GM18507 (cell line): ENCODE results near the gene GRID1.
"Not testable (repeated sequence)": the region's sequence is repeated elsewhere in the genome, so short reads cannot be mapped to it uniquely, and the experiment has no call there.

ENCODE experiments used
- DNase-seq: peaks from one replicate; pipeline ENCODE4 v3.0.0; 2011; ENCODE audit warnings: low read depth; ENCODE audit not compliant: insufficient read length; ENCODE audit errors: extremely low spot score
- FAIRE-seq: peaks from 2 replicates; lab custom pipeline; 2011; peaks lifted over from hg19 to GRCh38; lab: Jason Lieb, UNC

GRID1 gene

GRCh38 chr10:85735997-85736396, 630.6 kb downstream of the GRID1 start:
- FAIRE-seq: no peak
- no peak for DNase-seq

- DNase-seq (no peak), FAIRE-seq (no peak)
Observed at GRCh38 chr10:85734791-85735190, 631.8 kb downstream of the GRID1 start.

DNA sequence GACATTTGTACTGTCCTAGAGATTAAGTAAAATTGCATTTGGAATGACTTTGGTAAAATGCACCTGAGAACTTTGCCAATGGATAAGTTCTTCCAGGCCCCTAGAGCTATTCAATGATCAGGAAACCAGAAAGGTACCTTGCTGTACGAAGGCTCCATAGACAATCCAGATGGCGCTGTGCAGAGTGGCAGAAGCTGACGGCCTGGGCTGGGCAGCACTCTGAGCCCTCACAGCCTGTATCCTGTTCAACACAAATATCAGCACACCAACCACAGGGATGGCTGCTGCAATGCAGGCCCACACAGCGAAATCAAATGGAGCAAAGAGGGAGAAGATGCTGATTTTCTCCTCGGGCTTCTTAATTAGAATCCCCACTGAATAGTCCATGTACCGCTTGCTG, 642.4 kb downstream of the GRID1 start:
- DNase-seq: no peak
- FAIRE-seq: no peak

DNA sequence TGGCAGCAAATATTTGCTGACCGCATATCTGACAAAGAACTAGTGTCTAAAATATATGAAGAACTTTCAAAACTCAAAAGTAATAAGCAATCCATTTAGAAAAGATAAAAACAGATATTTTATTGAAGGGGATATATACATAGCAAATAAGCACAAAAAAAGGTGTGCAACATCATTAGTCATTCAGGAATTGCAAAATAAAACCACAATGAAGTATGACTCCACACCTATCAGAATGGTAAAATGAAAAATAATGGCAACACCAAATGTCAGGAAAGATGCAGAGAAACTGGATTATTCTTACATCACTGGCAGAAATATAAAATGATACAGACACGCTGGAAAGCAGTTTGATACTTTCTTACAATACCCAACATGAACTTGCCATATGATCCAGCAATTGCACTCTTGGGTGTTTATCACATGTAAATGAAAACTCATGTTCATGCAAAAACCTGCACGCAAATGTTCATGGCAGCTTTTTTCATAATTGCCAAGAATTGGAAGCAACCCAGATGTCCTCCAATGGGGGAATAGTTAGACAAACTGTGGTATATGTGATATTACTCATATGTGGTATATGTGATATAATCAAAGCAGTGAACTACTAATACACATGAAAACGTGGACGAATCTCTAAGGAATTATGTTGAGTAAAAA, 645.5 kb downstream of the GRID1 start:
- DNase-seq (no peak), FAIRE-seq (no peak)

- DNase-seq (no peak), FAIRE-seq (no peak)
Observed at GRCh38 chr10:85719408-85719807, 647.2 kb downstream of the GRID1 start.

DNA sequence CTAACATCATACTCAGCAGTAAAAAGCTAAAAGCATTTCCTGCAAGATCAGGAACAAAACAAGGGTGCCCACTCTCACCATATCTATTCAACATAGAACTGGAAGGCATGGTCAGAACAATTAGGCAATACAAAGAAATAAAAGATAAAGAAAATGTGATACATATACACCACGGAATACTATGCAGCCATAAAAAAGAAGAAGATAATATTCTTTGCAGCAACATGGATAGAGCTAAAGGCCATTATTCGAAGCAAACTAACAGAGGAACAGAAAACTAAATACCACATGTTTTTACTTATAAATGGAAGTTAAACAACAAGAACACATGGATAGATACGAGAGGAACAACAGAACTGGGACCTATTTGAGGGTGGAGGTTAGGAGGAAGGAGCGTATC, 652.7 kb downstream of the GRID1 start:
- no peak for FAIRE-seq
- DNase-seq: no peak

DNA sequence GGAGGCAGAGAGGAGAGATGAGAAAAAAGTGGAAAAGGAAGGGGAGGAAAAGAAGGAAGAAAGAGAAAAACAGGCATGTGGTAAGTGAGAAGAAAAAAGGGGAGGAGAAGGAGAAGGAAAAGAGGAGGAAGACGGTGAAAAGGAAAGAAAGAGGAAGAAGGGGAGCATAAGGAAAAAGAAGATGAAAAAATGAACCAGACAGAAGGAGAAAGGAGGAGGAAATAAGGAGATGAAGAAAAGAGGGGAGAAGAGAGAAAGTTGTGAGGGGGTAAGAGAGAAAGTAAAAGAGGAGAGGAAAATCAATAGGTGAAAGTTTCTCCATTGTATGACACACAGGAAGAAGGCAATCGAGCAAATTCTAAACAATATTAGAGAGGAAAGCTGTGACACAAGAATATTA, 663.8 kb downstream of the GRID1 start:
- FAIRE-seq: no peak
- DNase-seq: no peak

DNA sequence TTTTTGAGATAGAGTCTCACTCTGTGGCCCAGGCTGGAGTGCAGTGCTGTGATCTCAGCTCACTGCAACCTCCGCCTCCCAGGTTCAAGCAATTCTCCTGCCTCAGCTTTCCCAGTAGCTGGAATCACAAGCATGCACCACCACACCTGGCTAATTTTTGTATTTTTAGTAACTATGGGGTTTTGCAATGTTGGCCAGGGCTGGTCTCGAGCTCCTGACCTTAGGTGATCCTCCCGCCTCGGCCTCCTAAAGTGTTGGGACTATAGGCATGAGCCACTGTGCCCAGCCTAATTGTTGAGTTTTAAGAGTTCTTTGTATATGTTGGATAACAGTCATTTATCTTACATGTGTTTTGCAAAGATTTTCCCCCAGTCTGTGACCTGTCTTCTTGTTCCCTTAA, 667.5 kb downstream of the GRID1 start:
- not testable (repeated sequence) for DNase-seq, FAIRE-seq

GRCh38 chr10:85696893-85697292, 669.7 kb downstream of the GRID1 start:
- DNase-seq: no peak
- no peak for FAIRE-seq

GRCh38 chr10:85682621-85683020, 684.0 kb downstream of the GRID1 start:
- no peak for FAIRE-seq
- no peak for DNase-seq

DNA sequence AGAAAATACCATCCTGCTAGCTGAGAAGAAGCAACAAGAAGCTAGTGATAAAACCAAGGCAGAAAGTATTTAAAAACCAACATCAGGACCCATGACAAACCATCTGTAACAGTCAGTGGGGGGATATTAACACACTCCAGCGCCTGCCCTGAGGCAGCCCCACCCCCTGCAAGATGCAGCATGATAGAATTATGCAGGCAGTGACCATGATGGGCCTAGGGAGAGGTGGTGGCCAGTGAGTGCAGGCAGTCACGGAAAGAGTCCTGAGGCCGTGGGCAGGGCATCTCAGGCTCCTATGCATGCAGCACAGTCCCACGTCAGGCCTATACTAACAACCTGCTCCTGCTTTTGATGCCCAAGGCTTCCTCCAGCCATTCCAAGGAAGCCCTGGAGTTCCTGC, 686.9 kb downstream of the GRID1 start:
- no peak for FAIRE-seq

DNA sequence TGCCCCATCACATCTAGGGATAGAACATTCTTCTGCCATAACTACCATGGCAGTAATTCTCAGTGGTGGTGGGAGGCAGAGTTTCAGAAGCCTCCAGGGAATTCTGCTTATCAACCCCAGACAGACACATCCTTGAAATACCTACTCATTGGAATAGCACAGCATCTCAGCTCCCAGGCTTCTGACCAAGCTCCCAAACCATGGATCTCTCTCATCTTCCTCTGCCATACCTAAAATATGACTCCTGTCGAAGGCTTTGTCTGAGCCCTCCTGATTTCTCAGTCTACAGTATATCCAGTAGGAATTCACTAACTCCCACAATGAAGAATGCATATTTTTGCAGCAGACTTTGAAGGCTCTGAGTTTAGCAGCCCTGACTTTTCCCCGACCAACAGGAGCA, 687.5 kb downstream of the GRID1 start:
- FAIRE-seq: no peak

More for the DNA sequence above, 686.9 kb downstream of the GRID1 start:
- no peak for DNase-seq

GRCh38 chr10:85674851-85675250, 691.7 kb downstream of the GRID1 start:
- no peak for FAIRE-seq
- no peak for DNase-seq

More for the DNA sequence above, 687.5 kb downstream of the GRID1 start:
- DNase-seq: no peak

DNA sequence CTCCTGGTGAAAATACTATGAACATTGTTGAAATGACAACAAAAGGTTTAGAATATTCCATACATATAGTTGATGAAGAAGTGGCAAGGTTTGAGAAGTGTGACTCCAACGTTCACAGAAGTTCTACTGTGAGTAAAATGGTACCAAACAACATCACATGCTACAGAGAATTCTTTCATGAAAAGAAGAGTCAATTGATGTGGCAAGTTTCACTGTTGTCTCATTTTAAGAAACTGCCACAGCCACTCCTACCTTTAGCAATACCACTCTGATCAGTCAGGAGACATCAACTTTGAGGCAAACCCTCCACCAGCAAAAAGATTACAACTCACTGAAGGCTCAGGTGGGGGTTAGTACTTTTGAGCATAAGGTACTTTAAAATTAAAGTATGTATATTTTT, 693.3 kb downstream of the GRID1 start:
- FAIRE-seq (no peak), DNase-seq (no peak)

DNA sequence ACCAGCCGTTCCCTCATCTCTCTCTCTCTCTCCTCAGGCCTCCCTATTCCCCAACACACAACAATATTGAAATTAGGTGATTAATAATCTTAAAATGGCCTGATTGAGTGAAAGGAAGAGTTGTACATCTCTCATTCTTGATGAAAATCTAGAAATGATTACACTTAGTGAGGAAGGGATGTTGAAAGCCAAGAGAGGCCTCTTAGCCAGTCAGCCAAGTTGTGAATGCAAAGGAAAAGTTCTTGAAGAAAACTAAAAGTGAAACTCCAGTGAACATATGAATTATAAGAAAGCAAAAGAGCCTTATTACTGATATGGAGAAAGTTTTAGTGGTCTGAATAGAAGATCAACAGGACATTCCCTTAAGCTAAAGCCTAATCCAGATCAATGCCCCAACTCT, 695.1 kb downstream of the GRID1 start:
- DNase-seq: no peak
- FAIRE-seq: no peak

GRCh38 chr10:85668522-85668921, 698.1 kb downstream of the GRID1 start:
- DNase-seq (no peak), FAIRE-seq (no peak)

DNA sequence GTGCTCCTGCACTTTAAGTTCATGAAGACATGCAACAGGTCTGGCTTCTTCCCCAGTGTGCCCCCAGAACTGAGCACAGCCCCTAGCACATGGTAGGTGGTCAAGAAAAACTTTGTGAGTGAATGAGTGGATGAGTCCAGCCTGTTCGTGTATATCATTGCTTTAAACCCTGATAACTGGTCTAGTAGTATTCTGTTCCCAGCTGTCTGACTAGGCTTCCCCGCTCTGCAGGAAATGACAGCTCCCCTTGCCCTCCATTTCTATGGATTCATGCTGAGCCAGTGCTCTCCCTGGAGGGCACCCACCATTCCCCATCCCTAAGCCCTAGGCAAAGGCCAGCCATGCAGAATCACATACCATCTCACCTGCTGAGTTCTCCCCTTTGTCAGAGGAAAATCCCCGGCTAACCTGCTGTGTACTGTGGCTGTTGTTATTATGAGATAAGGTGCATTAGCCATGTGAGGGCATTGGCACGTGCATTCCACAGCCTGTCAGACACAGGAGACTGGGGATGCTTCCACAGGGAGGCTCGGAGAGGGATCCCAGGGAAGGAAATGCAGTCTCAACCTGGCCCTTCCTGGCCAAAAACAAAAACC, 698.9 kb downstream of the GRID1 start:
- FAIRE-seq (no peak), DNase-seq (no peak)

GRCh38 chr10:85666987-85667386, 699.6 kb downstream of the GRID1 start:
- no peak for FAIRE-seq
- DNase-seq: no peak

DNA sequence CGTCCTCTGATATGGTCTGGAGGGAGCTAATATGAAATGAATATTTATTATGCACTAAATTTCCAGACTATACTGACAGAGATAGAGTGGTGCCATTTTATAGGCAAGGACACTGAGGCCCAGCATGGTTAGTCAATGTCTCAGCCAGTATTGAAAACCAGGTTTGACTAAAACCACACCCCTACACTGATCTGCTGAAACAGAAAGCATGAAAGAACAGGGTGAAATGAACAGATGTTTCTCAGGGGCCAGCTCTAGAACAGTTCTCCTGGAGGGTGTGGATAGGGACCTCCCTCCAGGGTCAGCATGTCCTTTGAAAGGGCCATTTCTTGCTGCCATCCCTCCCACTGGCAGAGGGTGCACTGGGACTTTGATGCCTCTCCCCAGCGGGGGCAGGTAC, 700.5 kb downstream of the GRID1 start:
- DNase-seq: no peak
- FAIRE-seq: no peak

DNA sequence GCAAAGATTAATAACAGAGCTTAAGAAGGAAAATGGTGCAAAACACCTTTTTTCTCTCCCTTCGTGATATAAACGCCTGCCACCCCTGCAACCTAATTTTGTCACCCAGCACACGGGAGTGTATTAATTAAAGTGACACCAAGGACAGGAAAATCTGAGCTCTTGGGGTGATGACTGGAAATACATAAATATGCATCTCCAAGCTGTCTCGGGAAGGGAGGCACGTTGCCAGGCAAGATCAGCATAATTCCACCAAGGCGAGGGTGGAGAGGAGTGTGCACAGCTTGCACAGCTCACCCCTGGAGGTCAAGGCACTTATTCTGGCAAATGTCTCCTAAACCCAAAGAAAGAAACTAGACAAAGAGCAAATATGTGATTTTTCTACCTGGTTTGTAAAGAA, 700.9 kb downstream of the GRID1 start:
- FAIRE-seq (no peak), DNase-seq (no peak)

GRCh38 chr10:85665078-85665477, 701.5 kb downstream of the GRID1 start:
- no peak for FAIRE-seq

GRCh38 chr10:85661123-85661522, 705.5 kb downstream of the GRID1 start:
- FAIRE-seq (no peak), DNase-seq (no peak)

More at GRCh38 chr10:85665078-85665477, 701.5 kb downstream of the GRID1 start:
- DNase-seq: no peak
